ENCODE measurements around the gene CARM1.

The CARM1 gene

GRCh38 chr19:10921910-10922637 lies 50.7 kb downstream of the CARM1 start:
- Histone ChIP-seq H3F3A (ENCODE audit: insufficient read depth, low read length) (no peaks in the 10 kb centered on the region), H4K20me1 (ENCODE audit: insufficient read depth, low read length) (no peaks in the 10 kb centered on the region), H3K4me2 (ENCODE audit: low read depth, low read length) (no peak overlapping the region), H3K27ac (ENCODE audit: low read length) (no peak overlapping the region), H3K9ac (ENCODE audit: low read length) (no peak overlapping the region), H3K9me2 (replicated peaks; ENCODE audit: insufficient read depth, low read length) (no peaks in the 10 kb centered on the region), H2AFZ (ENCODE audit: low read length) (no peak overlapping the region), H3K9me3 (replicated peaks; ENCODE audit: insufficient read depth, low read length) (no peaks in the 10 kb centered on the region), H3K4me1 (ENCODE audit: low read length) (peaks cover under 1% of the 10 kb centered on the region; the same call in 1 of the 2 replicates), H3K79me2 (ENCODE audit: low read length) (peaks cover under 1% of the 10 kb centered on the region; the same call in 1 of the 2 replicates), H3K27me3 (replicated peaks; ENCODE audit: insufficient read depth, low read length) (no peaks in the 10 kb centered on the region), H3K4me3 (ENCODE audit: low read length) (no peak overlapping the region), H3K36me3 (replicated peaks; ENCODE audit: insufficient read depth, low read length) (no peaks in the 10 kb centered on the region)
- no peak for DNase-seq
- no peak for TF ChIP-seq EZH2phosphoT487 (IDR thresholded peaks at IDR 0.05; ENCODE audit: low read length)
- no peak for TF ChIP-seq EZH2 (optimal IDR thresholded peaks at IDR 0.05; ENCODE audit: low read depth, low read length)
- no peak for TF ChIP-seq CTCF (IDR thresholded peaks at IDR 0.05; ENCODE audit: low read length)

DNA sequence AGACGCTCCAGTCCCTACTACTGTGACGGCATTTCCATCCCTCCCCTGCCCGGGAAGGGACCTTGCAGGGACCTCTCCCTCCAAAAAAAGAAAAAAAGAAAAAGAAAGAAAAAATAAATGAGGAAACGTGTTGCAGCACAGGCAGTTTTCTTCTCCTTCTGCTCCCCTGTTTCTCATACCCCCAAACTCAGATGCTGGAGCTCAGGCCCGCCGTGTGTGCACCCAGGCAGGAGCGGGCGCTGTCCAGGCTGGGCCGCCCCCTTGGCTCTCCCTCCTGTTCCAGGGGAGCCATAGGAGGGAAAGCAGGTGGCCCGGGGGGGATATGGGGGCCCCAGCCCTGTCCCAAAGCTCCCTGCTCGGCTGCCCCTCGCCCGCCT lies 51.3 kb downstream of the CARM1 start:
- no peak for DNase-seq

GRCh38 chr19:10923260-10924112 lies 52.1 kb downstream of the CARM1 start:
- Histone ChIP-seq H2AFZ (ENCODE audit: low read length) (no peak overlapping the region), H3K4me1 (ENCODE audit: low read length) (peaks cover 7% of the 10 kb centered on the region; the same call in 1 of the 2 replicates), H3F3A (ENCODE audit: insufficient read depth, low read length) (no peaks in the 10 kb centered on the region), H3K27ac (ENCODE audit: low read length) (no peak overlapping the region), H3K4me3 (ENCODE audit: low read length) (no peak overlapping the region), H3K9me2 (replicated peaks; ENCODE audit: insufficient read depth, low read length) (no peaks in the 10 kb centered on the region), H3K9ac (ENCODE audit: low read length) (no peak overlapping the region), H3K79me2 (ENCODE audit: low read length) (peaks cover 14% of the 10 kb centered on the region), H4K20me1 (ENCODE audit: insufficient read depth, low read length) (no peaks in the 10 kb centered on the region), H3K9me3 (replicated peaks; ENCODE audit: insufficient read depth, low read length) (no peaks in the 10 kb centered on the region), H3K36me3 (replicated peaks; ENCODE audit: insufficient read depth, low read length) (no peaks in the 10 kb centered on the region), H3K27me3 (replicated peaks; ENCODE audit: insufficient read depth, low read length) (no peaks in the 10 kb centered on the region), H3K4me2 (ENCODE audit: low read depth, low read length) (no peak overlapping the region)
- TF ChIP-seq EZH2phosphoT487 (IDR thresholded peaks at IDR 0.05; ENCODE audit: low read length) (no peak), CTCF (IDR thresholded peaks at IDR 0.05; ENCODE audit: low read length) (no peak), EZH2 (optimal IDR thresholded peaks at IDR 0.05; ENCODE audit: low read depth, low read length) (no peak)
- DNase-seq = no peak

More for the DNA sequence above, 51.3 kb downstream of the CARM1 start:
- no peak overlapping the region for H3K4me3 ChIP-seq (ENCODE audit: low read length)
- no peaks in the 10 kb centered on the region for H3F3A ChIP-seq (ENCODE audit: insufficient read depth, low read length)
- no peaks in the 10 kb centered on the region for H3K9me3 ChIP-seq (replicated peaks; ENCODE audit: insufficient read depth, low read length)
- no peak overlapping the region for H3K27ac ChIP-seq (ENCODE audit: low read length)
- H3K9me2 ChIP-seq (replicated peaks; ENCODE audit: insufficient read depth, low read length) = no peaks in the 10 kb centered on the region
- H2AFZ ChIP-seq (ENCODE audit: low read length) = no peak overlapping the region
- no peak for TF ChIP-seq EZH2phosphoT487 (IDR thresholded peaks at IDR 0.05; ENCODE audit: low read length)
- TF ChIP-seq EZH2 (optimal IDR thresholded peaks at IDR 0.05; ENCODE audit: low read depth, low read length) = no peak
- TF ChIP-seq CTCF (IDR thresholded peaks at IDR 0.05; ENCODE audit: low read length) = no peak
- H4K20me1 ChIP-seq (ENCODE audit: insufficient read depth, low read length) = no peaks in the 10 kb centered on the region
- peaks cover 6% of the 10 kb centered on the region for H3K79me2 ChIP-seq (ENCODE audit: low read length)
- H3K36me3 ChIP-seq (replicated peaks; ENCODE audit: insufficient read depth, low read length) = no peaks in the 10 kb centered on the region
- H3K9ac ChIP-seq (ENCODE audit: low read length) = no peak overlapping the region
- H3K27me3 ChIP-seq (replicated peaks; ENCODE audit: insufficient read depth, low read length) = no peaks in the 10 kb centered on the region
- no peak overlapping the region for H3K4me2 ChIP-seq (ENCODE audit: low read depth, low read length)
- H3K4me1 ChIP-seq (ENCODE audit: low read length) = peaks cover 6% of the 10 kb centered on the region; the same call in 1 of the 2 replicates

All from MM.1S (cell line).